GM19372 (cell line): ENCODE data around the gene MBD5.
A peak's percentile ranks its signal among the peaks of the same experiment; 100 is the strongest.
"Not testable (repeated sequence)": the region's sequence is repeated elsewhere in the genome, so short reads cannot be mapped to it uniquely, and the experiment has no call there.

ENCODE experiments used
- ATAC-seq: cut with Tn5 transposase; IDR thresholded peaks from one replicate; pipeline ENCODE4 v1.9.1; 2021; ENCODE audit warnings: mild to moderate bottlenecking, low read depth, moderate library complexity; ENCODE audit not compliant: unreplicated experiment

The MBD5 gene

GRCh38 chr2:148021059-148021861 is at the start of gene MBD5:
Gene MBD5, plus strand, starts transcription at chr2:148021091.
- ATAC-seq, result peak; percentile 30

DNA sequence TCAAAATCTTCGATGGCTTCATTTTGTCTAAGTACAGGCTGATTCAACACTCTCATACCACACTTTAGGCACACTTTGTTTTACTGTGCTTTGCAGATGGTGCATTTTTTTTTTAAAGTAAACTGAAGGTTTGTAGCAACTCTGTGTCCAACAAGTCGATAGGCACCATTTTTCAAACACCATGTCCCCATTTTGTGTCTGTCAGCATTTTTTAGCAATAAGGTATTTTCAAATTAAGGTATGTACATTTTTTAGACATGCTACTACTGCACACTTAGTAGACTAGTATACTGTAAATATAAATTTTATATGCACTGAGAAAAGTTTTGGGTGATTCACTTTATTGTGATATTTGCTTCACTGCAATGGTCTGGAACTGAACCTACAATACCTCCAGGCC is 44.8 kb upstream of the MBD5 start:
- ATAC-seq, result no peak

- ATAC-seq, result no peak
Measured at GRCh38 chr2:147977679-147978078, 43.2 kb upstream of the MBD5 start.

DNA sequence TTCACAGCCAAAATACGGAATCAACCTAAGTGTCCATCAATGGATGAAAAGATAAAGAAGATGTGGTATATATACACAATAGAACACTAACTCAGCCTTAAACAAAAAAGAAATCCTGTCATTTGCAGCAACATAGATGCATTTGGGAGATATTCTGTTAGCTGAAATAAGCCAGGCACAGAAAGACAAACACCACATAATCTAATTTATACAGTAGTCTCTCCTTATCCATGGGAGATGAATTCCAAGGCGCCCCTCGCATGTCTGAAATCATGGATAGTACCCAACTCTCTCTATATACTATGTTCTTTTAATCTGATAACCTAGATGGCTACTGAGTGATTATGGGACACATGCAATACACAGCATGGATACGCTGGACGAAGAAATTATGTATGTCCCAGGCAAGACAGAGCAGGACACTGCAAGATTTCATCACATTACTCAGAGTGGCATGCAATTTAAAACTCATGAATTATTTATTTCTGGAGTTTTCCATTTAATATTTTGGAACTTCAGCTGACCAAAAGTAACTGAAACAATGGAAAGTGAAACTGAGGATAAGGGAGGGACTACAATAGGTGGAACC is 39.9 kb upstream of the MBD5 start:
- no peak for ATAC-seq

GRCh38 chr2:147989102-147989501 is 31.8 kb upstream of the MBD5 start:
- ATAC-seq, result no peak

GRCh38 chr2:147989809-147990403 is 31.0 kb upstream of the MBD5 start:
- ATAC-seq, result peak; percentile 83

DNA sequence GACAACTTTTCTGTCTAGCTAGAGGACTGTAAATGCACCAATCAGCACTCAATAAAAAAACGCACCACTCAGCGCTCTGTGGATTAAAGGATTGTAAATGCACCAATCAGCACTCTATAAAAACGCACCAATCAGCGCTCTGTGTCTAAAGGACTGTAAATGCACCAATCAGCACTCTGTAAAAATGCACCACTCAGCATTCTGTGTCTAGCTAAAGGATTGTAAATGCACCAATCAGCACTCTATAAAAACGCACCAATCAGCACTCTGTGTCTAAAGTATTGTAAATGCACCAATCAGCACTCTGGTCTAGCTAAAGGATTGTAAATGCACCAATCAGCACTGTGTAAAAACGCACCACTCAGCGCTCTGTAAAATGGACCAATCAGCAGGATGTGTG is 25.9 kb upstream of the MBD5 start:
- ATAC-seq, result not testable (repeated sequence)

GRCh38 chr2:147996828-147997227 is 24.1 kb upstream of the MBD5 start:
- ATAC-seq, result no peak

GRCh38 chr2:147998203-147998602 is 22.7 kb upstream of the MBD5 start:
- no peak for ATAC-seq

DNA sequence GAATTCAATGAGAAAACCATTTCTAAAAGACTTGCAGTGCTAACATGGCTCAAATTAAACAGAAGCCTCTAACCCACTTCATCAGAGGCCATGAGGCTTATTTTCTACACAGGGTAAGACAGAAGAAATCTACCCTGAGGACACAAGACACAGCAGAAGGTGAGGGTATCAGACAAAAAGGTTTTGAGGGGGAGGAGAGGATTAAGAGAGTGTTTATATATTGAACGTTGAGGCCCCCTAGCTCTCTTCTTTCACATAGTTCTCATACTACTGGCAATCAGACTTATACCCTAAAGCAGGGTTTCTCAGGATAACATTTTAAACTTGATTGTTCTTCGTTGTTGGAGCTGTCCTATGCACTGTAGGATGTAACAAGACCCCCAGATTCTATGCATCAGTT is 21.8 kb upstream of the MBD5 start:
- ATAC-seq, result no peak

GRCh38 chr2:148000095-148000494 is 20.8 kb upstream of the MBD5 start:
- no peak for ATAC-seq

DNA sequence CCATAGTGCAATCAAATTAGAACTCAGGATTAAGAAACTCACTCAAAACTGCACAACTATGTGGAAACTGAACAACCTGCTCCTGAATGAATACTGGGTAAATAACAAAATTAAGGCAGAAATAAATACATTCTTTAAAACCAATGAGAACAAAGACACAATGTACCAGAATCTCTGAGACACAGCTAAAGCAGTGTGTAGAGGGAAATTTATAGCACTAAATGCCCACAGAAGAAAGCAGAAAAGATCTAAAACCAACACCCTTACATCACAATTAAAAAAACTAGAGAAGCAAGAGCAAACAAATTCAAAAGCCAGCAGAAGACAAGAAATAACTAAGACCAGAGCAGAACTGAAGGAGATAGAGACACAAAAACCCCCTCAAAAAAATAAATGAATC is 18.5 kb upstream of the MBD5 start:
- not testable (repeated sequence) for ATAC-seq

- ATAC-seq, result no peak
Measured at GRCh38 chr2:148006249-148007007, 14.5 kb upstream of the MBD5 start.

DNA sequence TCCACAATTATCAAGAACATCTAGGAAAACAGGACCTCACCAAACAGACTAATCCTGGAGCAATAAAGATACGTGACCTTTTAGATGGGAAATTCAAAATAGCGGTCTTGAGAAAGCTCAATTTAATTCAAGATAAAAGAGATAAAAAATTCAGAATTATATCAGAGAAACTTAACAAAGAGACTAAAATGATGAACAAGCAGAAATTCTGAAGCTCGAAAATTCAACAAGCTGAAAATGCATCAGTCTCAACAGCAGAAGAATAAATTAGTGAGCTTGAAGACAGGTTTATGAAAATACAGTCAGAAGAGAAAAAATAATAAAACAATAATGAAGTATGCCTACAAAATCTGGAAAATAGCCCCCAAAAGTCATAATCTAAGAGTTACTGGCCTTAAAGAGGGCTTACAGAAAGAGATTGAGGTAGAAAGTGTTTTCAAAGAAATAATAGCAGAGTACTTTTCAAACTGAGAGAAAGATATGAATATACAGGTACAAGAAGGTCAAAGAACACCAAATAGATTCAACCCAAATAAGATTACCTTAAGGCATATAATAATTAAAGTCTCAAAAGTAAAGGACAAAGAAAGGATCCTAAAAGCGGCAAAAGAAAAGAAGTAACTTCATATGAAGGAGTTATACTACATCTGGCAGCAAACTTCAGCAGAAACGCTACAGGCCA is 13.5 kb upstream of the MBD5 start:
- ATAC-seq, result no peak

DNA sequence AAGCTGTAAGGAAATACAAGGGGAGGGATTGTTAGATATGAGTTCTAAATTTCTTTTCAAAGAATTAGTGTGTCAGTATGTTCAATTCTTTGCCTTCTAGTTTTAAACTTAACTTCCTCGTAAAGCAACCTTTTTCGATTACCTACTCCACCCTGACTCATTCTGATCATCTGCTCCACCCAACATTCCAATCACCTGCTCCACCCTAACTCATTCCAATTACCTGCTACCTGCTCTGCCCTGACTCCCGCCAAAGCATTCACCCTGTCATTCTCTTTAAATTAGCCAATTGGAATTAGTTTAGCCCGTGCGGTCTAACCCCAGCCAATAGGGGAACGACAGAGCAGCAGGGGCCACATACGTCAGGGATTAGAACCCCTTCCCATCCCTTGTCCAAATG is 12.5 kb upstream of the MBD5 start:
- ATAC-seq, result not testable (repeated sequence)

GRCh38 chr2:148013876-148014275 is 7.0 kb upstream of the MBD5 start:
- ATAC-seq, result no peak

GRCh38 chr2:148014616-148015015 is 6.3 kb upstream of the MBD5 start:
- no peak for ATAC-seq

DNA sequence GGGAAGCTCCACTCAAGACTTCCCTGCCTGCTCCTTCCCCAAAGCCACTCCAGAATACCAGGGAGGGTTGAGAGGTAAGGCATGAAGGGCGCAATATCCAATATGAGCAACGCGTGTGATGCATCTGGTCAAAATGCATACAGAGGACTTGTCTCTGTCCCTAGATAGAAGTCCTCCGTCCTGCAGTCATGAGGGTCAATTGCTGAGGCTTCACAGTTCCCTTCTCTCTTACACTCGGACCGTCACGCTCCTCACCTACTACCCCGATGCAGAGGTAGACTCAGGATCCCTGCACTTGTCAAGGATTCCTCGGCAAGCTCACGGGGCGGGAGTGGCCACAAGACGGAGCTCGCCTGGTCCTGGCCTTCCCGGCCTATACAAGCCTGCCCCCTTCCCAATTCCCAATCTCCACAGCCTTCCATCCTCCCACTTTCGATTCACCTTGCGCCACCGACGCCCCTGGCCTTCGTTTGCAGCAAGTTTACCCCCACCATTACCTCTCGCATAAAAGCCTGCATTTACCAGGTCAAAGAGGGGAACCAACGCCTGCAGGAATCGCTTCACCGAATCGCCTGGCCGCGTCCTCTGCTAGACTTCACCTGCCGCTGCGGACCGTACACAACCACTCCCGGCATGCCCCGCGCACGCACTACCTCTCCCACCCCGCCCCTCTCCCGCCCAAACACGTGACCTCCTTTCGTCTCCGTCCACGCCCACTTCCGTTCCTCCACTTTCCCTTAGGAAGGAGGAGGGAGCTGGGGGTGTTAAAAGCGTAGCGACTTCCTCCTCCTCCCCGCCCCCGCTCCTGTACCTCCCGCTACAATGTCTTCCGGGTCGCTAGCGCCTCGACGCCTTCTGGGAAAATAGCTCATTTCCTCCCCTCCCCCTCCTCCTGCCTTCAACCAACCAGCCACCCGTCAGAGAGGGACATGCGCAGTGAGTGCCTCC is 506 bp upstream of the MBD5 start, which contains the start of gene ORC4:
Gene ORC4, minus strand, starts transcription at position 627 of the 948 bp plus-strand sequence. CDS start 44,779 bp downstream, outside the sequence.
- peak; percentile 77 for ATAC-seq

DNA sequence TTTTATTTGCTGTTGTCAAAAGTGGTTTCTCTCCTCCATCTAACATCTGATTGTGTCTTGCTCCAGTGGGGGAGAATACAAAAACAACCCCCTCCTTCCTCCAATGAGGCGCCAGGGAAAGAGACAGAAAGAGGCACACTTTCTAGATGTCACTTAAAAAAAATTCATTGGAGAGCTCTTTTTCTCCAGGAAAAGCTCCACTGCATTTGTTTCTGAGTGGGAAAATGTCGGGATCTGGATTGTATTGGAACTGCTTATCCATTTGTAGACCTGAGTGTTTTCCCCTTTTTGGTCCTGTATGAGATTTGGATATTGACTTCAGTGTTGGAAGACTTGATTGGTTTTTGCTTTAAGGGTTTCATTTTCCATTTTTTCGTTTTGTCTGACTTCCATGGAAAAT is 995 bp downstream of the MBD5 start:
- no peak for ATAC-seq
